Activated naive CD4-positive, alpha-beta T cell treated with anti-CD3 and anti-CD28 coated beads, Interleukin-2, amount 50 U/mL, for 24 hours (primary cell): ENCODE results near the gene NPW.
A peak's percentile ranks its signal among the peaks of the same experiment; 100 is the strongest.

Experiments used
- H3K27ac Mint-ChIP-seq: one replicate; pipeline ENCODE4 v1.8.0; 2021; ENCODE audit warnings: mild to moderate bottlenecking, mixed read lengths
- H3K27me3 Mint-ChIP-seq: one replicate; pipeline ENCODE4 v1.8.0; 2021; ENCODE audit warnings: mixed read lengths
- H3K36me3 Mint-ChIP-seq: one replicate; pipeline ENCODE4 v1.8.0; 2021; ENCODE audit warnings: mixed read lengths
- H3K4me1 Mint-ChIP-seq: one replicate; pipeline ENCODE4 v1.8.0; 2021; ENCODE audit warnings: mixed read lengths
- H3K4me3 Mint-ChIP-seq: one replicate; pipeline ENCODE4 v1.8.0; 2021; ENCODE audit warnings: mild to moderate bottlenecking, mixed read lengths
- H3K9me3 Mint-ChIP-seq: one replicate; pipeline ENCODE4 v1.8.0; 2021; ENCODE audit warnings: mixed read lengths

Gene NPW

GRCh38 chr16:2019518-2019920, at the start of gene NPW:
Gene NPW (plus strand): TSS chr16:2019785.
- H3K36me3 Mint-ChIP-seq, result no peaks in the 10 kb centered on the region
- peaks cover 11% of the 10 kb centered on the region for H3K27me3 Mint-ChIP-seq

GRCh38 chr16:1971796-1972489, 47.6 kb upstream of the NPW start, which contains the start of gene TBL3:
Gene TBL3 (plus strand): TSS chr16:1972053. CDS start chr16:1972165, 112 bp downstream.
- no peaks in the 10 kb centered on the region for H3K27me3 Mint-ChIP-seq
- H3K4me3 Mint-ChIP-seq, result peak within 1 kb of the TSS; percentile 98
- H3K9me3 Mint-ChIP-seq, result no peaks in the 10 kb centered on the region
- H3K36me3 Mint-ChIP-seq, result peaks cover 6% of the 10 kb centered on the region
- H3K4me1 Mint-ChIP-seq, result peaks cover 20% of the 10 kb centered on the region
- H3K27ac Mint-ChIP-seq, result peak within 1 kb of the TSS; percentile 96

More at GRCh38 chr16:2019518-2019920, at the start of gene NPW:
- no peak within 1 kb of the TSS for H3K4me3 Mint-ChIP-seq
- H3K27ac Mint-ChIP-seq, result no peak within 1 kb of the TSS
- no peaks in the 10 kb centered on the region for H3K9me3 Mint-ChIP-seq
- no peaks in the 10 kb centered on the region for H3K4me1 Mint-ChIP-seq

DNA sequence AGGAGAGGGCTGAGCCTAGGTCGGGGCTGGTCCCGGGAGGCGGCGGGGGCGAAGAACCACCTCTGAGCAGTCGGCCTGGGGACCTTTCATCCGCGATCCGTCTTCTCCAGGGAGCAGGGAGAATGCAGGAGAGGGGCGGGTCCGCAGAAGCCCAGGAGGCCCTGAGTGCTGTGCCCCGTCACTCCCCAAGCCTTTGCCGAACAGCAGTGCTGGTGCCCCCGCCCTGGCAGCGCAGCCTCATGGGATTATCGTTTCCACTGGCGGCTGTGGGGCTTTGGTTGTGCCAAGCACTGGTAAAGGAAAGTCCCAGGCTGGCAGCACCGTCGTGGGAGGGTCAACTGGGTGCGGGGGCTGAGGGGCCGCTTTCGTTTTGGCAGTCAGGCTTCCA, 47.1 kb upstream of the NPW start:
- H3K36me3 Mint-ChIP-seq, result peaks cover 8% of the 10 kb centered on the region
- no peak overlapping the region for H3K27ac Mint-ChIP-seq

GRCh38 chr16:1973461-1974156, 46.0 kb upstream of the NPW start:
- H3K4me1 Mint-ChIP-seq, result peaks cover 20% of the 10 kb centered on the region
- peaks cover 10% of the 10 kb centered on the region for H3K36me3 Mint-ChIP-seq
- H3K27me3 Mint-ChIP-seq, result no peaks in the 10 kb centered on the region
- H3K9me3 Mint-ChIP-seq, result no peaks in the 10 kb centered on the region
- no peak overlapping the region for H3K4me3 Mint-ChIP-seq
- H3K27ac Mint-ChIP-seq, result no peak overlapping the region

More for the DNA sequence above, 47.1 kb upstream of the NPW start:
- H3K4me3 Mint-ChIP-seq, result peak overlapping the region; percentile 98
- H3K9me3 Mint-ChIP-seq, result no peaks in the 10 kb centered on the region
- H3K27me3 Mint-ChIP-seq, result no peaks in the 10 kb centered on the region
- peaks cover 20% of the 10 kb centered on the region for H3K4me1 Mint-ChIP-seq

- no peak overlapping the region for H3K27ac Mint-ChIP-seq
- H3K27me3 Mint-ChIP-seq, result no peaks in the 10 kb centered on the region
- no peaks in the 10 kb centered on the region for H3K9me3 Mint-ChIP-seq
- peaks cover 20% of the 10 kb centered on the region for H3K4me1 Mint-ChIP-seq
- peaks cover 10% of the 10 kb centered on the region for H3K36me3 Mint-ChIP-seq
- no peak overlapping the region for H3K4me3 Mint-ChIP-seq
Measured at GRCh38 chr16:1974157-1975070, 45.2 kb upstream of the NPW start.

GRCh38 chr16:1975432-1976215, 44.0 kb upstream of the NPW start:
- peaks cover 11% of the 10 kb centered on the region for H3K36me3 Mint-ChIP-seq

GRCh38 chr16:1976216-1976520, 43.4 kb upstream of the NPW start:
- peaks cover 11% of the 10 kb centered on the region for H3K36me3 Mint-ChIP-seq
- peaks cover under 1% of the 10 kb centered on the region for H3K27me3 Mint-ChIP-seq
- peaks cover 15% of the 10 kb centered on the region for H3K4me1 Mint-ChIP-seq
- H3K4me3 Mint-ChIP-seq, result no peak overlapping the region
- H3K27ac Mint-ChIP-seq, result no peak overlapping the region
- no peaks in the 10 kb centered on the region for H3K9me3 Mint-ChIP-seq

More at GRCh38 chr16:1975432-1976215, 44.0 kb upstream of the NPW start:
- H3K4me1 Mint-ChIP-seq, result peaks cover 20% of the 10 kb centered on the region
- H3K27me3 Mint-ChIP-seq, result no peaks in the 10 kb centered on the region
- no peak overlapping the region for H3K27ac Mint-ChIP-seq
- no peak overlapping the region for H3K4me3 Mint-ChIP-seq
- no peaks in the 10 kb centered on the region for H3K9me3 Mint-ChIP-seq

DNA sequence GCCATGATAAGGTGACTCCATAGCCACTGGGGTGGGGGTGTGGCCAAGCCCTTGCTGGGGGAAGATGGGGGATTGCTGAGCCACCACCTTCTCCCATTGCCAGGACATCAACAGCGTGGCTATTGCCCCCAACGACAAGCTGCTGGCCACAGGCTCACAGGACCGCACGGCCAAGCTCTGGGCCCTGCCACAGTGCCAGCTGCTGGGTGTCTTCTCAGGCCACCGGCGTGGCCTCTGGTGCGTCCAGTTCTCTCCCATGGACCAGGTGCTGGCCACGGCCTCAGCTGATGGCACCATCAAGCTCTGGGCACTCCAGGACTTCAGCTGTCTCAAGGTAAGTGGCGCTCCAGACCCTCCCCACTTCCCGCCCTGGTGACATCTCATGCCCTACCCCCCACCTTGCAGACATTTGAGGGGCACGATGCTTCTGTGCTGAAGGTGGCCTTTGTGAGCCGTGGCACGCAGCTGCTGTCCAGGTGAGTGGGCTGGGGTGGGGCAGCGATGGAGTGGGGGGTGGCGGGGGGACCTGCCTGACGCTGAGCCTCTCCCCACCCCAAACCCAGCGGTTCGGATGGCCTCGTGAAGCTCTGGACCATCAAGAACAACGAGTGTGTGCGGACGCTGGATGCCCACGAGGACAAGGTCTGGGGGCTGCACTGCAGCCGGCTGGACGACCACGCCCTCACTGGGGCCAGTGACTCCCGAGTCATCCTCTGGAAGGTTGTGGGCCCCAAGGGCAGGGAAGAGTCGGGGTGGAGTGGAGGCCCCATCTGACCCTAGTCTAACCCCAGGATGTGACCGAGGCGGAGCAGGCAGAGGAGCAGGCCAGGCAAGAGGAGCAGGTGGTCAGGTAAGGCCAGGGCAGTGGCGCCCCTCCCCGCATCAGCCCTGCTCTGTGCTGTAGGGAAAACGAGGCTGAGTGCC, 42.4 kb upstream of the NPW start:
- H3K4me1 Mint-ChIP-seq, result peaks cover 6% of the 10 kb centered on the region
- no peaks in the 10 kb centered on the region for H3K9me3 Mint-ChIP-seq
- H3K27ac Mint-ChIP-seq, result peak overlapping the region; percentile 18
- peaks cover 11% of the 10 kb centered on the region for H3K36me3 Mint-ChIP-seq
- no peak overlapping the region for H3K4me3 Mint-ChIP-seq
- peaks cover 2% of the 10 kb centered on the region for H3K27me3 Mint-ChIP-seq

- H3K4me3 Mint-ChIP-seq, result no peak overlapping the region
- H3K27ac Mint-ChIP-seq, result no peak overlapping the region
- H3K9me3 Mint-ChIP-seq, result no peaks in the 10 kb centered on the region
- peaks cover 2% of the 10 kb centered on the region for H3K27me3 Mint-ChIP-seq
- H3K36me3 Mint-ChIP-seq, result peaks cover 11% of the 10 kb centered on the region
- peaks cover 3% of the 10 kb centered on the region for H3K4me1 Mint-ChIP-seq
Measured at GRCh38 chr16:1977875-1978268, 41.7 kb upstream of the NPW start.

- H3K9me3 Mint-ChIP-seq, result no peaks in the 10 kb centered on the region
- H3K27ac Mint-ChIP-seq, result no peak overlapping the region
- peaks cover 11% of the 10 kb centered on the region for H3K36me3 Mint-ChIP-seq
- no peak overlapping the region for H3K4me3 Mint-ChIP-seq
- peaks cover 2% of the 10 kb centered on the region for H3K27me3 Mint-ChIP-seq
- peaks cover 6% of the 10 kb centered on the region for H3K4me1 Mint-ChIP-seq
Measured at GRCh38 chr16:1978476-1979120, 41.0 kb upstream of the NPW start.

DNA sequence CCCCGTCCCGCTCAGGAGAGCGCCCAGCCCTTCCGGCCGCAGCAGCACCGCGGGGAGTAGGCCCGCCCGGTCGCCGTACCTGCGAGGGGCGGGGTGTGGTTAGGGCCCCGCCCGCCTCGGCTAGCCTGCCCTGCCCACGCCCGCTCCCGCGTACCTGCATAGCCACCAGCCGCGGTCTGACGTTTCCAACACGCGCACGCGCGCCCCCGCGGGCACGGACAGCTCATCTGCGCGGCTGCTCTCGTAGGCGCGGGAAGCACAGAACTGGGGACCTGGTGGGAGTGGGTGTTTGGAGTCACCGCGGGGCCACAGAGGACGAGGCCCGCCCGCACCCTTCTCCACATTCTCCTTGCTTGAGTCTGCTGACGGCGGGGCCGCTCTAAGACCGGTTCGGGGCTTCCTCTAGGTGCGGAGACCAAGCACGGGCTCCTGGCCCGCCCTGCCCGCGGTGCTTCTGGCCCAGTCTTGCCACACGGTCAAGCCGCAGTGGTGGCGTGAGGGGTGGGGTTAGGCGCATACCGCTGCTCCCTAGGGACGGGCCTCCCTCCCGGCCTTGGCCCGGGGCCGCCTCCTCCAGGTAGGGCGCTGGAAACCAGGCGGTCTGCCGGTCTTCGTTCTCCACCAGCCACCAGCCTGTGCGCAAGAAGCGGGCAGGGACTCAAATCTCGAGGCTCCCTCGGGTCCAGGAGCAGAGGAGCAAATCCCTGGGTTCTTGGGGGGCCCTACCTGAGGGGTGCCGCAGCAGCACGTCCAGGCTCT, 40.1 kb upstream of the NPW start:
- Mint-ChIP-seq H3K27me3 (peaks cover 2% of the 10 kb centered on the region), H3K4me3 (no peak overlapping the region), H3K9me3 (no peaks in the 10 kb centered on the region), H3K27ac (no peak overlapping the region), H3K36me3 (peaks cover 11% of the 10 kb centered on the region), H3K4me1 (peaks cover 6% of the 10 kb centered on the region)

DNA sequence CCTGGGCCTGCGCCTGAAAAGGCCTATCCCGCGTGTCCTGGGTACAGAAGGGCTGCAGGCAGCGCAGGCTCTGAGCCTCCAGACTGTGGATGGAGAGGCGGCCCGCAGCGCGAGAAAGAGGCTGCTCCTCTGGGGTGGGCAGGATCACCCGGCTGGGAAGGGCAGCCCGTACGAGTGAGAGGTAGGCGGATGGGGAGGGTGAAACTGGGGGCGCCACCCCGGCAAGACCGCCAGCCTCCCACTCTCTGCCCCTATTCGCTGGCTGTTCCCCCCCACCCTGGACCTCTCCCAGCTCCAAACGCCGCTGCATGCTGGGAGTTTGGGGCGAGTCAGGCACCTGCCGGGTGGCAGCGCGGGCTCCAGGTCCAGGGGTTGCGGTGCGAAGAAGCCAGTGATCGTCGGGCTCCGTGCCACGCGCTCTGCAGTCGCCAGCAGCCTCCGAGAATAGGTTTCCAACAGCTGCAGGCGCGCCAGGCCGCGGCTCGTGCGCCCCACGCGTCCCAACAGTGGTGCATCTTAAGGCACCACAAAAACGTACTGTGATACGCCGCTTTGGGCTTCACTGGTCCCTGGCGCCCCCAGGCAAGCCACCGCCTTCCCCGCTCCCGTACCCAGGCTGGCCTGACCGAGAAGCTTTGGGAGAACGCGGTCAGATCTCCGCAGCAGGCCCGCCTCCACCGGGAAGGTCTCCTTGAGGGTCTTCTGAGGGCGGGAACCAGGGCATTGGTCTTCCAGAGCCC, 39.4 kb upstream of the NPW start:
- peaks cover 2% of the 10 kb centered on the region for H3K27me3 Mint-ChIP-seq
- H3K4me3 Mint-ChIP-seq, result no peak overlapping the region
- H3K36me3 Mint-ChIP-seq, result peaks cover 8% of the 10 kb centered on the region
- H3K4me1 Mint-ChIP-seq, result peaks cover 12% of the 10 kb centered on the region
- no peaks in the 10 kb centered on the region for H3K9me3 Mint-ChIP-seq
- no peak overlapping the region for H3K27ac Mint-ChIP-seq

- Mint-ChIP-seq H3K4me3 (no peak overlapping the region), H3K4me1 (peaks cover 14% of the 10 kb centered on the region), H3K27me3 (peaks cover 2% of the 10 kb centered on the region), H3K36me3 (peaks cover 8% of the 10 kb centered on the region), H3K27ac (no peak overlapping the region), H3K9me3 (no peaks in the 10 kb centered on the region)
Measured at GRCh38 chr16:1980770-1981087, 38.9 kb upstream of the NPW start.
